ENCODE results near the gene B4GALT5.

Gene B4GALT5

GRCh38 chr20:49700411-49701185 lies 13.1 kb downstream of the B4GALT5 start:
- Histone ChIP-seq H4K20me1 (peaks cover 91 to 100% (median 100%) of the 10 kb centered on the region in 11 experiments; a peak in 21 of 22 replicates), H3K4me3 (no peak overlapping the region), H3K27ac (peak overlapping the region in 4 of 11 experiments; percentile 15 to 64 (median 53); a peak in 5 of 22 replicates)

GRCh38 chr20:49699200-49699992 lies 14.3 kb downstream of the B4GALT5 start:
- no peak for TF ChIP-seq Cebpa-rat (IDR thresholded peaks at IDR 0.05)
- no peaks in the 10 kb centered on the region for H3K9me3 ChIP-seq (replicated peaks in 1 of 11)
- peak overlapping the region in 4 of 11 experiments; percentile 63 to 81 (median 72); a peak in 6 of 22 replicates for H3K4me2 ChIP-seq
- no peak overlapping the region for H3K9ac ChIP-seq
- H3K36me3 ChIP-seq, result peaks cover 0 to 24% (median 6%) of the 10 kb centered on the region in 11 experiments; a peak in 6 of 22 replicates
- peaks cover 35 to 97% (median 51%) of the 10 kb centered on the region in 10 experiments for H3K4me1 ChIP-seq
- H3K27ac ChIP-seq, result peak overlapping the region in 2 of 11 experiments; percentile 62 to 64; a peak in 3 of 22 replicates
- no peaks in the 10 kb centered on the region for H3K27me3 ChIP-seq
- peaks cover 92 to 100% (median 100%) of the 10 kb centered on the region in 11 experiments; a peak in 21 of 22 replicates for H4K20me1 ChIP-seq
- H3K4me3 ChIP-seq, result no peak overlapping the region

More at GRCh38 chr20:49700411-49701185, 13.1 kb downstream of the B4GALT5 start:
- peak overlapping the region in 10 of 11 experiments; percentile 7 to 81 (median 40); a peak in 15 of 22 replicates for H3K4me2 ChIP-seq
- peaks cover 0 to 24% (median 6%) of the 10 kb centered on the region in 11 experiments; a peak in 7 of 22 replicates for H3K36me3 ChIP-seq
- peak in 1 of 11 experiments; percentile 18; a peak in 1 of 22 replicates for TF ChIP-seq Cebpa-rat (IDR thresholded peaks at IDR 0.05)
- H3K9me3 ChIP-seq (replicated peaks in 1 of 11), result no peaks in the 10 kb centered on the region
- peaks cover 29 to 97% (median 53%) of the 10 kb centered on the region in 10 experiments for H3K4me1 ChIP-seq
- no peaks in the 10 kb centered on the region for H3K27me3 ChIP-seq
- H3K9ac ChIP-seq, result peak overlapping the region in 3 of 11 experiments; percentile 20 to 46 (median 36); a peak in 5 of 22 replicates

GRCh38 chr20:49698477-49698876 lies 15.2 kb downstream of the B4GALT5 start:
- Histone ChIP-seq H3K27me3 (no peaks in the 10 kb centered on the region), H3K4me2 (peak overlapping the region in 4 of 11 experiments; percentile 11 to 81 (median 70); a peak in 7 of 22 replicates), H3K9me3 (replicated peaks in 1 of 11) (0 out of 22 replicates have a peak, but pooled peaks cover 0 to 2% (median 0%) of the 10 kb centered on the region in 11 experiments), H3K9ac (no peak overlapping the region), H3K36me3 (peaks cover 0 to 24% (median 6%) of the 10 kb centered on the region in 11 experiments; a peak in 6 of 22 replicates), H3K4me3 (no peak overlapping the region), H3K4me1 (peaks cover 35 to 97% (median 47%) of the 10 kb centered on the region in 10 experiments), H3K27ac (no peak overlapping the region; a peak in 2 of 22 replicates), H4K20me1 (peaks cover 91 to 100% (median 100%) of the 10 kb centered on the region in 11 experiments; a peak in 21 of 22 replicates)
- TF ChIP-seq Cebpa-rat (IDR thresholded peaks at IDR 0.05), result no peak

- Histone ChIP-seq H3K9ac (no peak overlapping the region), H3K9me3 (replicated peaks in 1 of 11) (peaks cover 0 to 7% (median 0%) of the 10 kb centered on the region in 11 experiments; a peak in 1 of 22 replicates), H3K36me3 (peaks cover 0 to 27% (median 5%) of the 10 kb centered on the region in 11 experiments; a peak in 6 of 22 replicates), H3K4me3 (no peak overlapping the region), H3K27me3 (no peaks in the 10 kb centered on the region), H4K20me1 (peaks cover 92 to 100% (median 100%) of the 10 kb centered on the region in 11 experiments; a peak in 21 of 22 replicates), H3K4me2 (peak overlapping the region in 3 of 11 experiments; percentile 3 to 47 (median 20); a peak in 3 of 22 replicates), H3K27ac (no peak overlapping the region), H3K4me1 (peaks cover 30 to 87% (median 43%) of the 10 kb centered on the region in 10 experiments)
- TF ChIP-seq Cebpa-rat (IDR thresholded peaks at IDR 0.05), result no peak
Measured at GRCh38 chr20:49697071-49697470, 16.6 kb downstream of the B4GALT5 start.

- no peak for TF ChIP-seq Cebpa-rat (IDR thresholded peaks at IDR 0.05)
- H3K27ac ChIP-seq, result no peak overlapping the region
- peaks cover 0 to 24% (median 5%) of the 10 kb centered on the region in 11 experiments; a peak in 6 of 22 replicates for H3K36me3 ChIP-seq
- peaks cover 92 to 100% (median 100%) of the 10 kb centered on the region in 11 experiments; a peak in 21 of 22 replicates for H4K20me1 ChIP-seq
- no peaks in the 10 kb centered on the region for H3K27me3 ChIP-seq
- peak overlapping the region in 2 of 11 experiments; percentile 3 to 47; a peak in 3 of 22 replicates for H3K4me2 ChIP-seq
- H3K9ac ChIP-seq, result no peak overlapping the region
- no peak overlapping the region for H3K4me3 ChIP-seq
- peaks cover 25 to 87% (median 40%) of the 10 kb centered on the region in 10 experiments for H3K4me1 ChIP-seq
- peaks cover 0 to 7% (median 0%) of the 10 kb centered on the region in 11 experiments; a peak in 1 of 22 replicates for H3K9me3 ChIP-seq (replicated peaks in 1 of 11)
Measured at GRCh38 chr20:49696594-49696993, 17.1 kb downstream of the B4GALT5 start.

GRCh38 chr20:49695830-49696229 lies 17.8 kb downstream of the B4GALT5 start:
- no peaks in the 10 kb centered on the region for H3K27me3 ChIP-seq
- no peak for TF ChIP-seq Cebpa-rat (IDR thresholded peaks at IDR 0.05)
- peaks cover 92 to 100% (median 100%) of the 10 kb centered on the region in 11 experiments; a peak in 21 of 22 replicates for H4K20me1 ChIP-seq
- H3K9ac ChIP-seq, result no peak overlapping the region
- peak overlapping the region in 6 of 11 experiments; percentile 8 to 26 (median 14); a peak in 2 of 22 replicates for H3K4me2 ChIP-seq
- H3K4me1 ChIP-seq, result peaks cover 18 to 87% (median 38%) of the 10 kb centered on the region in 10 experiments; a peak in 18 of 20 replicates
- H3K27ac ChIP-seq, result no peak overlapping the region
- peaks cover 0 to 7% (median 0%) of the 10 kb centered on the region in 11 experiments; a peak in 1 of 22 replicates for H3K9me3 ChIP-seq (replicated peaks in 1 of 11)
- H3K36me3 ChIP-seq, result peaks cover 0 to 24% (median 5%) of the 10 kb centered on the region in 11 experiments; a peak in 5 of 22 replicates
- no peak overlapping the region for H3K4me3 ChIP-seq

- peaks cover 11 to 86% (median 29%) of the 10 kb centered on the region in 10 experiments; a peak in 17 of 20 replicates for H3K4me1 ChIP-seq
- H3K36me3 ChIP-seq, result peaks cover 0 to 24% (median 4%) of the 10 kb centered on the region in 11 experiments; a peak in 5 of 22 replicates
- H3K27me3 ChIP-seq, result no peaks in the 10 kb centered on the region
- H3K4me3 ChIP-seq, result no peak overlapping the region
- no peak overlapping the region for H3K9ac ChIP-seq
- no peak for TF ChIP-seq Cebpa-rat (IDR thresholded peaks at IDR 0.05)
- peaks cover 80 to 100% (median 100%) of the 10 kb centered on the region in 11 experiments; a peak in 21 of 22 replicates for H4K20me1 ChIP-seq
- no peak overlapping the region for H3K27ac ChIP-seq
- peaks cover 0 to 7% (median 0%) of the 10 kb centered on the region in 11 experiments; a peak in 1 of 22 replicates for H3K9me3 ChIP-seq (replicated peaks in 1 of 11)
- H3K4me2 ChIP-seq, result peak overlapping the region in 5 of 11 experiments; percentile 2 to 24 (median 11); a peak in 5 of 22 replicates
Measured at GRCh38 chr20:49694450-49695071, 19.1 kb downstream of the B4GALT5 start.
